HAP-1 (cell line): Measurements from ENCODE around the gene NOSTRIN.
"Not testable (repeated sequence)": the region's sequence is repeated elsewhere in the genome, so short reads cannot be mapped to it uniquely, and the experiment has no call there.

Experiments
- DNase-seq, 2 experiments: peaks; one replicate each; pipeline ENCODE4 v3.0.0-alpha.2; 2016 to 2020; ENCODE audit warnings: low spot score in 2 of 2
- H3K27me3 ChIP-seq: fragments of 250-450 bp; sonication (Bioruptor Pico); 2 replicates; pipeline ENCODE4 v1.5.1; 2020; ENCODE audit warnings: low read depth, mild to moderate bottlenecking, moderate library complexity
- H3K36me3 ChIP-seq: fragments of 250-450 bp; sonication (Bioruptor Pico); replicated peaks from 2 replicates; pipeline ENCODE4 v1.5.1; 2020; ENCODE audit warnings: mild to moderate bottlenecking
- H3K4me1 ChIP-seq: fragments of 250-450 bp; sonication (Bioruptor Pico); 2 replicates; pipeline ENCODE4 v1.5.1; 2020; ENCODE audit warnings: mild to moderate bottlenecking
- H3K4me3 ChIP-seq: fragments of 250-450 bp; sonication (Bioruptor Pico); 2 replicates; pipeline ENCODE4 v1.5.1; 2020; ENCODE audit warnings: mild to moderate bottlenecking, moderate library complexity
- H3K9me3 ChIP-seq: fragments of 250-450 bp; sonication (Bioruptor Pico); 2 replicates; pipeline ENCODE4 v1.5.1; 2020; ENCODE audit warnings: mild to moderate bottlenecking, moderate library complexity
- in situ Hi-C: fragments of 300-500 bp; cut with MboI; formaldehyde crosslinking; loops from 3 replicates; pipeline ENCODE4 v1.14.3; 2020; ENCODE audit warnings: low sequenced_read_pairs, inconsistent platforms, mixed read lengths

The NOSTRIN gene

GRCh38 chr2:168801961-168802858, at the start of gene NOSTRIN:
Gene NOSTRIN, plus strand, starts transcription at chr2:168802637. Its CDS starts 10 bp downstream, at chr2:168802647.
- no peaks in the 10 kb centered on the region for H3K4me1 ChIP-seq
- H3K27me3 ChIP-seq, result no peaks in the 10 kb centered on the region
- H3K4me3 ChIP-seq, result no peak within 1 kb of the TSS
- H3K36me3 ChIP-seq, result no peaks in the 10 kb centered on the region
- no peaks in the 10 kb centered on the region for H3K9me3 ChIP-seq
- in situ Hi-C loops, result no loop called here
- DNase-seq, result no peak

GRCh38 chr2:168753765-168754329, 48.6 kb upstream of the NOSTRIN start:
- Histone ChIP-seq H3K4me1 (no peaks in the 10 kb centered on the region), H3K4me3 (no peak overlapping the region), H3K36me3 (no peaks in the 10 kb centered on the region), H3K27me3 (no peaks in the 10 kb centered on the region), H3K9me3 (no peaks in the 10 kb centered on the region)
- DNase-seq, result no peak
- in situ Hi-C loops, result loop anchor here (10.0 kb wide), 1 partner anchor 409 kb away; no protein-coding TSS in a partner anchor

- Histone ChIP-seq H3K4me1 (no peaks in the 10 kb centered on the region), H3K27me3 (no peaks in the 10 kb centered on the region), H3K36me3 (no peaks in the 10 kb centered on the region), H3K9me3 (no peaks in the 10 kb centered on the region), H3K4me3 (no peak overlapping the region)
- no peak for DNase-seq
- in situ Hi-C loops, result loop anchor here (10.0 kb wide), 1 partner anchor 412 kb away; no protein-coding TSS in a partner anchor
Measured at GRCh38 chr2:168757223-168757622, 45.2 kb upstream of the NOSTRIN start.

- Histone ChIP-seq H3K4me1 (no peaks in the 10 kb centered on the region), H3K4me3 (no peak overlapping the region), H3K27me3 (no peaks in the 10 kb centered on the region), H3K36me3 (no peaks in the 10 kb centered on the region), H3K9me3 (no peaks in the 10 kb centered on the region)
- in situ Hi-C loops, result loop anchor here (10.0 kb wide), 1 partner anchor 414 kb away; no protein-coding TSS in a partner anchor
- DNase-seq, result peak; percentile 41 to 67
Measured at GRCh38 chr2:168758970-168759820, 43.2 kb upstream of the NOSTRIN start.

- Histone ChIP-seq H3K4me3 (no peak overlapping the region), H3K4me1 (peaks cover 7% of the 10 kb centered on the region), H3K36me3 (no peaks in the 10 kb centered on the region), H3K27me3 (no peaks in the 10 kb centered on the region), H3K9me3 (no peaks in the 10 kb centered on the region; the same call in 1 of the 2 replicates)
- no peak for DNase-seq
- in situ Hi-C loops, result no loop called here
Measured at GRCh38 chr2:168765401-168765800, 37.0 kb upstream of the NOSTRIN start.

- Histone ChIP-seq H3K4me3 (no peak overlapping the region), H3K36me3 (no peaks in the 10 kb centered on the region), H3K9me3 (no peaks in the 10 kb centered on the region; the same call in 1 of the 2 replicates), H3K4me1 (peaks cover 7% of the 10 kb centered on the region), H3K27me3 (no peaks in the 10 kb centered on the region)
- no peak for DNase-seq
- in situ Hi-C loops, result no loop called here
Measured at GRCh38 chr2:168766600-168766999, 35.8 kb upstream of the NOSTRIN start.

- DNase-seq, result no peak
- Histone ChIP-seq H3K4me3 (no peak overlapping the region), H3K36me3 (no peaks in the 10 kb centered on the region), H3K27me3 (no peaks in the 10 kb centered on the region), H3K9me3 (no peaks in the 10 kb centered on the region; the same call in 1 of the 2 replicates), H3K4me1 (peaks cover 7% of the 10 kb centered on the region)
- in situ Hi-C loops, result no loop called here
Measured at GRCh38 chr2:168767258-168767657, 35.2 kb upstream of the NOSTRIN start.

- H3K27me3 ChIP-seq, H3K9me3 ChIP-seq, DNase-seq, H3K4me3 ChIP-seq, H3K4me1 ChIP-seq, in situ Hi-C loops, H3K36me3 ChIP-seq: not testable (repeated sequence)
Measured at GRCh38 chr2:168768357-168768756, 34.1 kb upstream of the NOSTRIN start.

GRCh38 chr2:168770796-168771195, 31.6 kb upstream of the NOSTRIN start:
- no peak for DNase-seq
- no peaks in the 10 kb centered on the region for H3K36me3 ChIP-seq
- no peaks in the 10 kb centered on the region for H3K9me3 ChIP-seq
- no peaks in the 10 kb centered on the region for H3K27me3 ChIP-seq
- in situ Hi-C loops, result loop anchor here (10.0 kb wide), 1 partner anchor 154 kb away; no protein-coding TSS in a partner anchor
- H3K4me3 ChIP-seq, result no peak overlapping the region
- H3K4me1 ChIP-seq, result peaks cover 7% of the 10 kb centered on the region

GRCh38 chr2:168772704-168773103, 29.7 kb upstream of the NOSTRIN start:
- no peaks in the 10 kb centered on the region for H3K36me3 ChIP-seq
- in situ Hi-C loops, result loop anchor here (10.0 kb wide), 1 partner anchor 152 kb away; no protein-coding TSS in a partner anchor
- H3K9me3 ChIP-seq, result no peaks in the 10 kb centered on the region
- H3K4me1 ChIP-seq, result no peaks in the 10 kb centered on the region
- H3K27me3 ChIP-seq, result no peaks in the 10 kb centered on the region
- H3K4me3 ChIP-seq, result no peak overlapping the region
- no peak for DNase-seq

GRCh38 chr2:168773128-168773527, 29.3 kb upstream of the NOSTRIN start:
- in situ Hi-C loops, result loop anchor here (10.0 kb wide), 1 partner anchor 152 kb away; no protein-coding TSS in a partner anchor

GRCh38 chr2:168773719-168774521, 28.5 kb upstream of the NOSTRIN start:
- DNase-seq, result peak; percentile 37 to 78
- Histone ChIP-seq H3K27me3 (no peaks in the 10 kb centered on the region), H3K4me1 (no peaks in the 10 kb centered on the region), H3K36me3 (no peaks in the 10 kb centered on the region), H3K9me3 (no peaks in the 10 kb centered on the region), H3K4me3 (no peak overlapping the region)
- in situ Hi-C loops, result loop anchor here (10.0 kb wide), 1 partner anchor 151 kb away; no protein-coding TSS in a partner anchor

More at GRCh38 chr2:168773128-168773527, 29.3 kb upstream of the NOSTRIN start:
- Histone ChIP-seq H3K36me3 (no peaks in the 10 kb centered on the region), H3K4me3 (no peak overlapping the region), H3K27me3 (no peaks in the 10 kb centered on the region), H3K4me1 (no peaks in the 10 kb centered on the region), H3K9me3 (no peaks in the 10 kb centered on the region)
- DNase-seq, result no peak
